Psoas muscle (tissue), 8 donors: ENCODE results near the gene CACNA1B. TPM values are rescaled to one million over a fixed set of nuclear protein-coding genes. Genes with fewer than 3 reads are reported as not detected.
"Not testable (repeated sequence)": the region's sequence is repeated elsewhere in the genome, so short reads cannot be mapped to it uniquely, and the experiment has no call there.

Experiments
- ATAC-seq, 4 donors: fragments of 200-7000 bp; cut with Tn5 transposase; one replicate each; pipeline ENCODE4 v1.9.1; 2020; ENCODE audit warnings: moderate library complexity in 3 of 4, mild to moderate bottlenecking in 2 of 4
- DNase-seq, 2 donors: peaks; one replicate each; pipeline ENCODE4 v3.0.0-alpha.2; 2020
- H3K27ac ChIP-seq: fragments of 200-600 bp; one replicate; pipeline ENCODE4 v1.8.0; 2022
- H3K27me3 ChIP-seq, 3 donors: fragments of 200-600 bp in 1 of 3; one replicate each; pipeline versions ENCODE4 v1.6.1 to v1.8.0; 2013 to 2022; ENCODE audit warnings: low read length in 2 of 3, mild to moderate bottlenecking in 2 of 3, moderate library complexity in 1 of 3; ENCODE audit not compliant: insufficient read depth in 3 of 3
- H3K36me3 ChIP-seq, 2 donors: fragments of 200-600 bp in 1 of 2; one replicate each; pipeline versions ENCODE4 v1.6.1 to v1.8.0; 2013 to 2022; ENCODE audit warnings: low read depth in 1 of 2, mild to moderate bottlenecking in 1 of 2, moderate library complexity in 1 of 2; ENCODE audit not compliant: insufficient read depth in 1 of 2
- H3K4me1 ChIP-seq: fragments of 200-600 bp; one replicate; pipeline ENCODE4 v1.8.0; 2022
- H3K4me3 ChIP-seq: fragments of 200-600 bp; one replicate; pipeline ENCODE4 v1.8.0; 2022; ENCODE audit warnings: mild to moderate bottlenecking
- H3K9me3 ChIP-seq: fragments of 200-600 bp; one replicate; pipeline ENCODE4 v1.8.0; 2022
- WGBS, 3 donors: extraction: QIAGEN DNeasy Blood & Tissue Kit; methylation state at CpG; one replicate each; pipeline versions ENCODE4 v1.1.6 to v1.1.7; 2013; 5-methylcytosine and 5-hydroxymethylcytosine counted together
- intact Hi-C, 2 donors: fragments of 100-400 bp; cut with DNase I; formaldehyde crosslinking; loops; one replicate each; pipeline versions ENCODE4 v1.11.0 to v1.14.2; 2022
- polyA plus RNA-seq, 3 donors: library from polyadenylated mRNA; stranded (reverse); fragments of 200-250 nt; gene quantifications; one replicate each; pipeline ENCODE4 v1.2.3, GENCODE V29; 2013
- total RNA-seq, 4 donors: library from RNA; stranded (reverse); fragmentation: NEBNext Ultra II Directional in 2 of 4; extraction: Animal tissue kit (Norgen Biotek cat#: 25700) in 2 of 4; gene quantifications; one replicate each; pipeline versions ENCODE4 v1.2.1 to v1.2.4, GENCODE V29; 2021 to 2023
- TF ChIP-seq, protein P1 (sequence below): fragments of 200-600 bp; IDR thresholded peaks from one replicate; pipeline ENCODE4 v1.8.0; 2022; ENCODE audit warnings: antibody characterized with exemption
- donor health status: healthy with polysubstance abuse.
- donor health status: DM: no; HTN: no; CAD: no; lungs with moderate emphysema.
- donor health status: Bipolar disorder and iron deficiency.
- donor health status: healthy.
- donor health status: DM: yes; HTN: yes; CAD: no.
- donor health status: DM: no; HTN: no; CAD: no.
- donor health status: DM: no; HTN: no; CAD: no.
- donor health status: DM: yes; HTN: yes; CAD: no.

The CACNA1B gene
- total and polyA plus RNA-seq, 7 donors, result 0.01 to 0.02 TPM; not detected in 5

DNA sequence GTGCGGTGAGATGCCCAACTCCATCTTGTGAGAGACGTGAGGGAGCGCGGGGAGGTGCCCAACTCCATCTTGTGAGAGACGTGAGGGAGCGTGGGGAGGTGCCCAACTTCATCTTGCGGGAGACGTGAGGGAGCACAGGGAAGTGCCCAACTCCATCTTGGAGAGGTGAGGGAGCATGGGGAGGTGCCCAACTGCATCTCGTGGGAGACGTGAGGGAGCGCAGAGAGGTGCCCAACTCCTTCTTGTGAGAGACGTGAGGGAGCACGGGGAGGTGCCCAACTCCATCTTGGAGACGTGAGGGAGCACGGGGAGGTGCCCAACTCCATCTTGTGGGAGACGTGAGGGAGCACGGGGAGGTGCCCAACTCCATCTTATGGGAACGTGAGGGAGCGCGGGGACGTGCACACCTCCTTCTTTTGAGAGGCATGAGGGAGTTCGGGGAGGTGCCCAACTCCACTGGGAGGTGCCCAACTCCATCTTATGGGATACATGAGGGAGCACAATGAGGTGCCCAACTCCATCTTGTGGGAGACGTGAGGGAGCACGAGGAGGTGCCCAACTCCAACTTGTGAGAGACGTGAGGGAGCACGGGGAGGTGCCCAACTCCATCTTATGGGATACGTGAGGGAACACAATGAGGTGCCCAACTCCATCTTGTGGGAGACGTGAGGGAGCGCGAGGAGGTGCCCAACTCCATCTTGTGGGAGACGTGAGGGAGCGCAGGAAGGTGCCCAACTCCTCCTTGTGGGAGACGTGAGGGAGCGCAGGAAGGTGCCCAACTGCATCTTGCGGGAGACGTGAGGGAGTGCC lies 235.4 kb downstream of the CACNA1B start:
- intact Hi-C loops, result no loop called here

DNA sequence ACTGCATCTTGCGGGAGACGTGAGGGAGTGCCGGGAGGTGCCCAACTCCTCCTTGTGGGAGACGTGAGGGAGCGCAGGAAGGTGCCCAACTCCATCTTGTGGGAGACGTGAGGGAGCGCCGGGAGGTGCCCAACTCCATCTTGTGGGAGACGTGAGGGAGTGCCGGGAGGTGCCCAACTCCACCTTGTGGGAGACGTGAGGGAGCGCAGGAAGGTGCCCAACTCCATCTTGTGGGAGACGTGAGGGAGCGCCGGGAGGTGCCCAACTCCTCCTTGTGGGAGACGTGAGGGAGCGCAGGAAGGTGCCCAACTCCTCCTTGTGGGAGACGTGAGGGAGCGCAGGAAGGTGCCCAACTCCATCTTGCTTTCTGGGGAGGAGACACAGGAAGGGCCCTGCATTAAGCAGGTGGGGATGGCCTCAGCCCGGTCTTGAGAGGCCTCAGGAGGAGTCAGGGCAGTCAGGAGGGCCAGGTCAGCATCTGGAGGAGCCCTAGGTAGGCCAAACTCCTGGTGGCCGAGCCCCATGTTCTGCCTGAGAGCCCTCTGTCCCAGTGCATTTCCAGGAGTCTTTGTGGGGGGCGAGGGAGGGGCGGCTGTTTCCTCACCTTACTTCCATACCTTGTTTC lies 236.2 kb downstream of the CACNA1B start:
- H3K27ac ChIP-seq, H3K36me3 ChIP-seq, intact Hi-C loops, H3K4me1 ChIP-seq, ATAC-seq, H3K9me3 ChIP-seq, H3K4me3 ChIP-seq, DNase-seq: not testable (repeated sequence)
- peaks cover 0 to 12% (median 0%) of the 10 kb centered on the region in 3 donors for H3K27me3 ChIP-seq
- 78 to 90% (median 87%) methylated on average over 23 of the region's 23 CpGs for WGBS, 3 donors

More for the DNA sequence above, 235.4 kb downstream of the CACNA1B start:
- DNase-seq, result no peak
- no peak overlapping the region for H3K27ac ChIP-seq
- TF ChIP-seq, protein P1, sequence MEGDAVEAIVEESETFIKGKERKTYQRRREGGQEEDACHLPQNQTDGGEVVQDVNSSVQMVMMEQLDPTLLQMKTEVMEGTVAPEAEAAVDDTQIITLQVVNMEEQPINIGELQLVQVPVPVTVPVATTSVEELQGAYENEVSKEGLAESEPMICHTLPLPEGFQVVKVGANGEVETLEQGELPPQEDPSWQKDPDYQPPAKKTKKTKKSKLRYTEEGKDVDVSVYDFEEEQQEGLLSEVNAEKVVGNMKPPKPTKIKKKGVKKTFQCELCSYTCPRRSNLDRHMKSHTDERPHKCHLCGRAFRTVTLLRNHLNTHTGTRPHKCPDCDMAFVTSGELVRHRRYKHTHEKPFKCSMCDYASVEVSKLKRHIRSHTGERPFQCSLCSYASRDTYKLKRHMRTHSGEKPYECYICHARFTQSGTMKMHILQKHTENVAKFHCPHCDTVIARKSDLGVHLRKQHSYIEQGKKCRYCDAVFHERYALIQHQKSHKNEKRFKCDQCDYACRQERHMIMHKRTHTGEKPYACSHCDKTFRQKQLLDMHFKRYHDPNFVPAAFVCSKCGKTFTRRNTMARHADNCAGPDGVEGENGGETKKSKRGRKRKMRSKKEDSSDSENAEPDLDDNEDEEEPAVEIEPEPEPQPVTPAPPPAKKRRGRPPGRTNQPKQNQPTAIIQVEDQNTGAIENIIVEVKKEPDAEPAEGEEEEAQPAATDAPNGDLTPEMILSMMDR, result no peak
- H3K4me3 ChIP-seq, result no peak overlapping the region
- 86 to 92% (median 86%) methylated on average over 36 of the region's 36 CpGs for WGBS, 3 donors
- no peaks in the 10 kb centered on the region for H3K36me3 ChIP-seq
- no peak for ATAC-seq
- H3K9me3 ChIP-seq, result no peaks in the 10 kb centered on the region
- no peaks in the 10 kb centered on the region for H3K4me1 ChIP-seq
- peaks cover 0 to 12% (median 0%) of the 10 kb centered on the region in 3 donors for H3K27me3 ChIP-seq

DNA sequence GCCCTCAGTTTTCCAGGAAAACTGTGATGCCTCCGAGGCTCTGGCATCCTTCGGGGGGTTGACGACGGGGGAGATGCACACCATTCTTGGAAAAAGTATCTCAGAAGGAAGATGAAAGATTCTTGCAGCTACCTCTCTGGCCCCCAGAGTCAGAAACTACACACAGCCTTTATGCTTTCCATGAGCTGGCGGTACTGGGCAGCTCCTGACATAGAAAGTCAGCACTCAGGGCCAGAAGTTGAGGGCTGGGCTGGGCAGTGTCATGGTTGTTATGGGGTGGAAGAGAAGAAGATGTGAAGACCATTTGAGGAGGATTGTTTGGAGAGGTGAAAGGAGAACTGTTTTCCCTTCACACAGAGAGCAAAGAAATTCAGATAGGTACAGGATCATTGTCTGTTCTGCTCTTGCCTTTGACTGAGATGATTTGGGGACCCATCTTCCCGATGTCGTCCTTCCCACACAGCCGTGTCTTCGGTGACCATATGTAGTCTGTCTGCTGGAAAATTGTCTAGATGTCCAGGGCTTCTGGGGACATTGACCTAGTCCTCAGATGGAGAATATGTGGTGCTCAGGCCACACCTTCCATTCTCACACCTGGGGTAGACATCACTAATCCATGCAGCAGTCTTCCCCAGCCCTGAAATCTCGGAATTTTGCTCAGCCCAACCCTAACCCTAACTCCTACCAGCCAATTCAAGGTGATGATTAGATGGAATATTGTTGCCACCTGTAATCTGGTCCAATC lies 237.1 kb downstream of the CACNA1B start:
- no peaks in the 10 kb centered on the region for H3K36me3 ChIP-seq
- TF ChIP-seq, protein P1, result no peak
- H3K9me3 ChIP-seq, result no peaks in the 10 kb centered on the region
- 72 to 79% (median 74%) methylated on average over 10 of the region's 10 CpGs for WGBS, 3 donors
- no peak for DNase-seq
- no peak for ATAC-seq
- H3K4me1 ChIP-seq, result no peaks in the 10 kb centered on the region
- H3K27ac ChIP-seq, result no peak overlapping the region
- peaks cover 0 to 12% (median 0%) of the 10 kb centered on the region in 3 donors for H3K27me3 ChIP-seq
- H3K4me3 ChIP-seq, result no peak overlapping the region
- intact Hi-C loops, result no loop called here

DNA sequence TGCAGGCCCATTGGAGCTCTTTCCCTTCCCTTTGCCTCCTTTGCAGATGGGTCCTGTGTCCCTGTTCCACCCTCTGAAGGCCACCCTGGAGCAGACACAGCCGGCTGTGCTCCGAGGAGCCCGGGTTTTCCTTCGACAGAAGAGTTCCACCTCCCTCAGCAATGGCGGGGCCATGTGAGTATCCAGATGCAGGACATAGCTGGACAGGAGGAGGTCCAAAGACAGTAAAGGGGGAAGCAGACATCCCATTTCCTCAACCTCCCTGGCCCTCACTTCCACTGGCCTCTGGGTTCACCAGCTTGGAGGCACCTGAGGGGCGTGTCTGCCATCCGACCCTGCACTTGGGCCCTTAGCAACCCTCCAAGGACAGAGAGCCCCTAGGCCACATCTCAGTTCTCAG lies 237.9 kb downstream of the CACNA1B start:
- ATAC-seq (no peak), DNase-seq (no peak)
- 75 to 87% (median 85%) methylated on average over 7 of the region's 7 CpGs for WGBS, 3 donors
- Histone ChIP-seq H3K27me3 (peaks cover 0 to 12% (median 0%) of the 10 kb centered on the region in 3 donors), H3K9me3 (no peaks in the 10 kb centered on the region), H3K4me1 (no peaks in the 10 kb centered on the region), H3K27ac (no peak overlapping the region), H3K4me3 (no peak overlapping the region), H3K36me3 (no peaks in the 10 kb centered on the region)
- TF ChIP-seq, protein P1, result no peak
- intact Hi-C loops, result no loop called here

DNA sequence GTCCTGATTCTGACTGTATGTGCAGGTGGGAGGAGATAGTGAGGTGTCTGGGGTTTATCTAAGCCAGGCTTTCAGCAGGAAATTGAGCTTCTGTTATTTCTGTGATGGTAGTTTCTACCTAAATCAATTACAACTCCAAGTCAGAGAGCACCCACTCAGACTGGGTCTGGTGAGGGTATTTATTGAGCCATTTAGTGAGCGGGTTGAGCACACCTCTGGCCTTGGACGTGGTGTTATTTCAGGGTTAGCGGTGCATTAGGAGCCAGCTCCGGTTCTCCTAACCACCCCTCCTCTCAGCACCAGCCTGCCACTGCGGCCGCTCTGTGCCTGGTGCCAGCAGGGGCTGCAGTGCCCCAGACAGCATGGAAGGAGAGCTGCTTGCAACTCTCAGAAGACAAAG lies 238.9 kb downstream of the CACNA1B start:
- TF ChIP-seq, protein P1, result no peak
- no peaks in the 10 kb centered on the region for H3K36me3 ChIP-seq
- H3K27ac ChIP-seq, result no peak overlapping the region
- no peak for ATAC-seq
- intact Hi-C loops, result no loop called here
- no peak overlapping the region for H3K4me3 ChIP-seq
- no peak for DNase-seq
- 69 to 88% (median 78%) methylated on average over 6 of the region's 6 CpGs for WGBS, 3 donors
- H3K27me3 ChIP-seq, result peaks cover 0 to 12% (median 0%) of the 10 kb centered on the region in 3 donors
- no peaks in the 10 kb centered on the region for H3K4me1 ChIP-seq
- no peaks in the 10 kb centered on the region for H3K9me3 ChIP-seq
